ENCODE measurements around the gene ANKRD42.
"Not testable (repeated sequence)": the region's sequence is repeated elsewhere in the genome, so short reads cannot be mapped to it uniquely, and the experiment has no call there.

The ANKRD42 gene

GRCh38 chr11:83238111-83238510 is 44.6 kb downstream of the ANKRD42 start:
- FAIRE-seq (no peak), DNase-seq (ENCODE audit: low spot score) (no peak)

- peak; percentile 69 for DNase-seq (ENCODE audit: low spot score)
- peak; percentile 93 for FAIRE-seq
Measured at GRCh38 chr11:83241291-83241946, 47.9 kb downstream of the ANKRD42 start.

GRCh38 chr11:83249445-83249844 is 55.9 kb downstream of the ANKRD42 start:
- DNase-seq (ENCODE audit: low spot score) (no peak), FAIRE-seq (no peak)

GRCh38 chr11:83249972-83250593 is 56.6 kb downstream of the ANKRD42 start:
- peak; percentile 34 for DNase-seq (ENCODE audit: low spot score)
- FAIRE-seq = no peak

- FAIRE-seq = no peak
- no peak for DNase-seq (ENCODE audit: low spot score)
Measured at GRCh38 chr11:83252266-83252665, 58.8 kb downstream of the ANKRD42 start.

GRCh38 chr11:83252941-83253340 is 59.4 kb downstream of the ANKRD42 start:
- no peak for FAIRE-seq

GRCh38 chr11:83255366-83255765 is 61.9 kb downstream of the ANKRD42 start:
- no peak for FAIRE-seq
- no peak for DNase-seq (ENCODE audit: low spot score)

More at GRCh38 chr11:83252941-83253340, 59.4 kb downstream of the ANKRD42 start:
- no peak for DNase-seq (ENCODE audit: low spot score)

GRCh38 chr11:83256602-83257340 is 63.3 kb downstream of the ANKRD42 start:
- DNase-seq (ENCODE audit: low spot score) = no peak
- no peak for FAIRE-seq

GRCh38 chr11:83257761-83258168 is 64.3 kb downstream of the ANKRD42 start:
- DNase-seq (ENCODE audit: low spot score) = peak; percentile 53
- FAIRE-seq = no peak

GRCh38 chr11:83259559-83259958 is 66.0 kb downstream of the ANKRD42 start:
- FAIRE-seq = no peak

GRCh38 chr11:83265331-83265730 is 71.8 kb downstream of the ANKRD42 start:
- DNase-seq (ENCODE audit: low spot score) (no peak), FAIRE-seq (no peak)

More at GRCh38 chr11:83259559-83259958, 66.0 kb downstream of the ANKRD42 start:
- DNase-seq (ENCODE audit: low spot score) = no peak

GRCh38 chr11:83269080-83269479 is 75.6 kb downstream of the ANKRD42 start:
- not testable (repeated sequence) for DNase-seq (ENCODE audit: low spot score); FAIRE-seq

GRCh38 chr11:83271734-83272133 is 78.2 kb downstream of the ANKRD42 start:
- not testable (repeated sequence) for FAIRE-seq; DNase-seq (ENCODE audit: low spot score)

- DNase-seq (ENCODE audit: low spot score) (no peak), FAIRE-seq (no peak)
Measured at GRCh38 chr11:83272627-83273026, 79.1 kb downstream of the ANKRD42 start.

- DNase-seq (ENCODE audit: low spot score) = no peak
- FAIRE-seq = no peak
Measured at GRCh38 chr11:83275888-83276641, 82.6 kb downstream of the ANKRD42 start.

- DNase-seq (ENCODE audit: low spot score) = no peak
- no peak for FAIRE-seq
Measured at GRCh38 chr11:83278351-83278750, 84.8 kb downstream of the ANKRD42 start.

GRCh38 chr11:83280256-83280655 is 86.7 kb downstream of the ANKRD42 start:
- FAIRE-seq (no peak), DNase-seq (ENCODE audit: low spot score) (no peak)

- FAIRE-seq (no peak), DNase-seq (ENCODE audit: low spot score) (no peak)
Measured at GRCh38 chr11:83282084-83282716, 88.7 kb downstream of the ANKRD42 start.

- no peak for FAIRE-seq
- no peak for DNase-seq (ENCODE audit: low spot score)
Measured at GRCh38 chr11:83284501-83285150, 91.1 kb downstream of the ANKRD42 start.

- DNase-seq (ENCODE audit: low spot score) = peak; percentile 86
- no peak for FAIRE-seq
Measured at GRCh38 chr11:83285151-83285770, 91.7 kb downstream of the ANKRD42 start.
